T-helper 2 cell treated with Interferon-gamma antibody and Interleukin-4, amounts not matched to agents 5 μg/mL and 100 μg/mL, for 36 hours (primary cell): ENCODE data around the gene CRYBG2.
"Not testable (repeated sequence)": the region's sequence is repeated elsewhere in the genome, so short reads cannot be mapped to it uniquely, and the experiment has no call there.

ENCODE experiments used
- DNase-seq: peaks from one replicate; pipeline ENCODE4 v3.0.0; 2021; ENCODE audit warnings: low spot score
- H3K27ac Mint-ChIP-seq: one replicate; pipeline ENCODE4 v1.8.0; 2021; ENCODE audit warnings: mild to moderate bottlenecking, mixed read lengths
- H3K27me3 Mint-ChIP-seq: one replicate; pipeline ENCODE4 v1.8.0; 2021; ENCODE audit warnings: low read depth, mixed read lengths
- H3K36me3 Mint-ChIP-seq: one replicate; pipeline ENCODE4 v1.8.0; 2021; ENCODE audit warnings: low read depth, mixed read lengths
- H3K4me1 Mint-ChIP-seq: one replicate; pipeline ENCODE4 v1.8.0; 2021; ENCODE audit warnings: low read depth, mixed read lengths
- H3K4me3 Mint-ChIP-seq: one replicate; pipeline ENCODE4 v1.8.0; 2022; ENCODE audit warnings: mild to moderate bottlenecking, moderate library complexity, mixed read lengths
- H3K9me3 Mint-ChIP-seq: one replicate; pipeline ENCODE4 v1.8.0; 2021; ENCODE audit warnings: mixed read lengths

The CRYBG2 gene

DNA sequence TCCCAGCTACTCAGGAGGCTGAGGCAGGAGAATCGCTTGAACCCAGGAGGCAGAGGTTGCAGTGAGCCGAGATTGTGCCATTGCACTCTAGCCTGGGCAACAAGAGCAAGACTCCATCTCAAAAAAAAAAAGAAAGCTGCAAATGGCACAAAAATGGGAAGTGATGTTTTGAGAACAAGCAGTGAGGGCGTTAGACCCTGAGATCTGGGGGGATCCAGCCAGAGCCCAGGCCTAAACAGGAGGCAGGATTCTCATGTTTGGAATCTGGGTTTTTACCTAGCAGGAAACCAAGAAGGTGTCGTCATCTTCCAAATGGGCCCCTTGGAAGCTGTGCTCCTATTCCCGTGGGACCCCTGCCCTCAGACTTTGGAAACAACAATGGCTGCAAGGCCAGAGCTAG is 61.2 kb downstream of the CRYBG2 start:
- DNase-seq, H3K9me3 Mint-ChIP-seq, H3K4me3 Mint-ChIP-seq, H3K27ac Mint-ChIP-seq, H3K27me3 Mint-ChIP-seq: not testable (repeated sequence)
- peaks cover 12% of the 10 kb centered on the region for H3K36me3 Mint-ChIP-seq
- peaks cover 36% of the 10 kb centered on the region for H3K4me1 Mint-ChIP-seq

GRCh38 chr1:26291939-26292338 is 62.0 kb downstream of the CRYBG2 start:
- Mint-ChIP-seq H3K4me1 (peaks cover 43% of the 10 kb centered on the region), H3K4me3 (no peak overlapping the region)

GRCh38 chr1:26291433-26291832 is 62.5 kb downstream of the CRYBG2 start:
- peaks cover 12% of the 10 kb centered on the region for H3K36me3 Mint-ChIP-seq
- no peak for DNase-seq
- H3K27ac Mint-ChIP-seq = peak overlapping the region; percentile 97
- H3K4me1 Mint-ChIP-seq = peaks cover 46% of the 10 kb centered on the region
- H3K4me3 Mint-ChIP-seq = no peak overlapping the region
- no peaks in the 10 kb centered on the region for H3K9me3 Mint-ChIP-seq
- H3K27me3 Mint-ChIP-seq = no peaks in the 10 kb centered on the region

More at GRCh38 chr1:26291939-26292338, 62.0 kb downstream of the CRYBG2 start:
- DNase-seq = no peak
- Mint-ChIP-seq H3K9me3 (no peaks in the 10 kb centered on the region), H3K27ac (peak overlapping the region; percentile 85), H3K27me3 (no peaks in the 10 kb centered on the region), H3K36me3 (peaks cover 12% of the 10 kb centered on the region)

DNA sequence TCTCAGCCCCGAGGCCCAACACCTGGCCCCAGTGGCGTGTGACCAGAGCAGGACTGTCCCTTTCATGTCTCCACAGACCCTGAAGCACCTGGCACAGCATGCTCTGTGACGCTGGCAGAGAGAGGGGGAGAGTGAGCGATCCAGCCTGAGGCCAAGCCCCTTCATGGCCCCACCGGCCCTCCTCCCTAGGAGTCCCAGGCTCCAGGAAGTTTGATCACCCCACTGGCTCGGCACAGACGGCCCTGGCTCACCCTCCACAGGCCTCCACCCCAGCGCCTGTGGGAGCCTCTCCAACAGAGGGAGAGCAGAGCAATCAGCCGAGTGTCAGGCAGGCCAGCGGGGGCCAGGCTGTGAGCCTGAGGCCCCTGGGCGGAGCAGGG is 63.1 kb downstream of the CRYBG2 start:
- Mint-ChIP-seq H3K36me3 (peaks cover 12% of the 10 kb centered on the region), H3K27ac (peak overlapping the region; percentile 97), H3K4me1 (peaks cover 51% of the 10 kb centered on the region), H3K27me3 (no peaks in the 10 kb centered on the region), H3K4me3 (peak overlapping the region; percentile 18), H3K9me3 (no peaks in the 10 kb centered on the region)
- no peak for DNase-seq

GRCh38 chr1:26290122-26290881 is 63.6 kb downstream of the CRYBG2 start:
- Mint-ChIP-seq H3K27ac (peak overlapping the region; percentile 97), H3K4me1 (peaks cover 56% of the 10 kb centered on the region), H3K36me3 (peaks cover 13% of the 10 kb centered on the region), H3K9me3 (no peaks in the 10 kb centered on the region), H3K4me3 (peak overlapping the region; percentile 79), H3K27me3 (no peaks in the 10 kb centered on the region)
- no peak for DNase-seq

GRCh38 chr1:26289158-26290059 is 64.5 kb downstream of the CRYBG2 start:
- no peaks in the 10 kb centered on the region for H3K9me3 Mint-ChIP-seq
- peaks cover 65% of the 10 kb centered on the region for H3K4me1 Mint-ChIP-seq
- H3K4me3 Mint-ChIP-seq = peak overlapping the region; percentile 79
- peaks cover 21% of the 10 kb centered on the region for H3K36me3 Mint-ChIP-seq
- H3K27ac Mint-ChIP-seq = peak overlapping the region; percentile 97
- no peak for DNase-seq
- H3K27me3 Mint-ChIP-seq = no peaks in the 10 kb centered on the region

- Mint-ChIP-seq H3K36me3 (peaks cover 24% of the 10 kb centered on the region), H3K27me3 (no peaks in the 10 kb centered on the region), H3K4me3 (peak overlapping the region; percentile 79), H3K9me3 (no peaks in the 10 kb centered on the region), H3K27ac (peak overlapping the region; percentile 97), H3K4me1 (peaks cover 75% of the 10 kb centered on the region)
- DNase-seq = peak; percentile 76
Observed at GRCh38 chr1:26288311-26288941, 65.5 kb downstream of the CRYBG2 start.

GRCh38 chr1:26287811-26288210 is 66.1 kb downstream of the CRYBG2 start:
- peaks cover 81% of the 10 kb centered on the region for H3K4me1 Mint-ChIP-seq
- no peak for DNase-seq
- H3K27me3 Mint-ChIP-seq = no peaks in the 10 kb centered on the region
- H3K27ac Mint-ChIP-seq = peak overlapping the region; percentile 97
- H3K9me3 Mint-ChIP-seq = no peaks in the 10 kb centered on the region
- H3K36me3 Mint-ChIP-seq = peaks cover 27% of the 10 kb centered on the region
- peak overlapping the region; percentile 79 for H3K4me3 Mint-ChIP-seq

DNA sequence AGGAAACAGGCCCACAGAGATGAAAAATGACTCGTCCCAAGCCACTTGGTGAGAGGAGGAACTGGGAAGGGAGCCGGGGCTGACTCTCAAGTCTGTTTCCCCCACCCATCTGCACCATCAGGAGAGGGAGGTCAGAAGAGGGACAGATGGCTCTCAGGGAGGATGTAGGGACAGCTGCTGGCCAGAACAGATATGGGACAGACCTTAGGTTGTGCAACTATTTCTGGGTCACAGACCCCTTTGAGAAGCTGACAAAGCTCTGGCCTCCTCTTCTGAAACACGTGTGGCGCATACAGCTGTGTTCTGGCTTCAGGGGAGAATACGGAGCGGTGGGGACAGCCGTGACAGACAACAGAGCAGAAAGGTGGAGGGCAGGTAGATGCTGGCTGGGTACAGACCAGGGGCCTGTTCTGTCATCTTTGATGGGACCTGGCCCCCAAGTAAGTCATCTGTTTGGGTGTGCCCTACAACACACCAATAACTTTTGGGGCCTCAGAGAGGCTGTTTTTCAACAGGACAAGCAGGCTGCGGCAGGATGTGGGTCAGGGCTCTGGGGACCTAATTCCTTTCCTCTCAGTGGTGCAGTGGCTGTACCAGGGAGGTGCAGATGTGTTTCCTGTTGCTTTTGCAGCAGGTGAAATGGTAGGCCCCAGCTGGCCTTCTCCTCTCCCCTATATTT is 66.8 kb downstream of the CRYBG2 start:
- DNase-seq = peak; percentile 68
- Mint-ChIP-seq H3K36me3 (peaks cover 32% of the 10 kb centered on the region), H3K4me1 (peaks cover 86% of the 10 kb centered on the region), H3K4me3 (peak overlapping the region; percentile 79), H3K9me3 (no peaks in the 10 kb centered on the region), H3K27me3 (no peaks in the 10 kb centered on the region), H3K27ac (peak overlapping the region; percentile 97)

GRCh38 chr1:26286064-26286416 is 67.9 kb downstream of the CRYBG2 start:
- Mint-ChIP-seq H3K4me3 (peak overlapping the region; percentile 79), H3K27ac (peak overlapping the region; percentile 97), H3K9me3 (no peaks in the 10 kb centered on the region), H3K27me3 (no peaks in the 10 kb centered on the region), H3K36me3 (peaks cover 39% of the 10 kb centered on the region), H3K4me1 (peaks cover 88% of the 10 kb centered on the region)
- DNase-seq = no peak

GRCh38 chr1:26285366-26286063 is 68.4 kb downstream of the CRYBG2 start:
- peaks cover 89% of the 10 kb centered on the region for H3K4me1 Mint-ChIP-seq
- H3K27me3 Mint-ChIP-seq = no peaks in the 10 kb centered on the region
- H3K36me3 Mint-ChIP-seq = peaks cover 43% of the 10 kb centered on the region
- H3K4me3 Mint-ChIP-seq = peak overlapping the region; percentile 88
- H3K27ac Mint-ChIP-seq = peak overlapping the region; percentile 97
- H3K9me3 Mint-ChIP-seq = no peaks in the 10 kb centered on the region
- no peak for DNase-seq

GRCh38 chr1:26284597-26285347 is 69.2 kb downstream of the CRYBG2 start:
- H3K27ac Mint-ChIP-seq = peak overlapping the region; percentile 97
- peaks cover 43% of the 10 kb centered on the region for H3K36me3 Mint-ChIP-seq
- no peaks in the 10 kb centered on the region for H3K9me3 Mint-ChIP-seq
- no peaks in the 10 kb centered on the region for H3K27me3 Mint-ChIP-seq
- H3K4me1 Mint-ChIP-seq = peaks cover 81% of the 10 kb centered on the region
- H3K4me3 Mint-ChIP-seq = peak overlapping the region; percentile 88
- peak; percentile 97 for DNase-seq
